ENCODE data around the gene ZNF83.

- TF ChIP-seq CTCF (conservative IDR thresholded peaks at IDR 0.05) (no peak), ZFX (IDR thresholded peaks at IDR 0.05) (no peak)
Observed at GRCh38 chr19:52658595-52658994, 20.4 kb upstream of the ZNF83 start.

Data from C4-2B (cell line).